MM.1S (cell line): ENCODE results near the gene CORO7.

Experiments used
- CTCF ChIP-seq: fragments of 300-600 bp; sonication (generic); IDR thresholded peaks from 2 replicates; pipeline ENCODE4 v1.5.1; 2016; ENCODE audit warnings: antibody characterized with exemption, low read length, mixed read lengths
- EZH2 ChIP-seq: fragments of 300-600 bp; sonication (generic); optimal IDR thresholded peaks from 2 replicates; pipeline ENCODE3; 2017; ENCODE audit warnings: low read depth, mild to moderate bottlenecking, antibody characterized with exemption, low read length, mixed read lengths
- EZH2phosphoT487 ChIP-seq: fragments of 300-600 bp; sonication (generic); IDR thresholded peaks from 2 replicates; pipeline ENCODE4 v1.6.1; 2018; ENCODE audit warnings: antibody characterized with exemption, low read length

- TF ChIP-seq CTCF (no peak), EZH2 (peak; percentile 45), EZH2phosphoT487 (no peak)
These were observed 100.9 kb downstream of the CORO7 start, which contains the start of gene GLIS2 for GRCh38 chr16:4315186-4316107.
